Endothelial cell (in vitro differentiated cells): ENCODE data around the gene ZNF813. TPM values are rescaled to one million over a fixed set of nuclear protein-coding genes. Genes with fewer than 3 reads are reported as not detected.
"Not testable (repeated sequence)": the region's sequence is repeated elsewhere in the genome, so short reads cannot be mapped to it uniquely, and the experiment has no call there.

Experiments used
- DNase-seq: peaks from one replicate; pipeline ENCODE4 v3.0.0; 2021; ENCODE audit warnings: low spot score
- H3K27ac Mint-ChIP-seq: one replicate; pipeline ENCODE4 v1.8.0; 2021; ENCODE audit warnings: mixed read lengths, inconsistent platforms; ENCODE audit not compliant: unreplicated experiment
- H3K27me3 Mint-ChIP-seq: one replicate; pipeline ENCODE4 v1.8.0; 2021; ENCODE audit warnings: mild to moderate bottlenecking, moderate library complexity, mixed read lengths, inconsistent platforms; ENCODE audit not compliant: unreplicated experiment
- H3K36me3 Mint-ChIP-seq: one replicate; pipeline ENCODE4 v1.8.0; 2021; ENCODE audit warnings: mild to moderate bottlenecking, low read depth, mixed read lengths, inconsistent platforms; ENCODE audit not compliant: unreplicated experiment
- H3K4me1 Mint-ChIP-seq: one replicate; pipeline ENCODE4 v1.8.0; 2021; ENCODE audit warnings: mild to moderate bottlenecking, mixed read lengths, inconsistent platforms; ENCODE audit not compliant: unreplicated experiment
- H3K4me3 Mint-ChIP-seq: one replicate; pipeline ENCODE4 v1.8.0; 2021; ENCODE audit warnings: mild to moderate bottlenecking, mixed read lengths, inconsistent platforms; ENCODE audit not compliant: unreplicated experiment
- H3K9me3 Mint-ChIP-seq: one replicate; pipeline ENCODE4 v1.8.0; 2021; ENCODE audit warnings: mixed read lengths, inconsistent platforms; ENCODE audit not compliant: unreplicated experiment
- CTCF ChIP-seq: fragments of 200-600 bp; sonication (generic); IDR thresholded peaks from one replicate; pipeline ENCODE4 v1.5.0; 2021; ENCODE audit warnings: antibody characterized with exemption; ENCODE audit not compliant: unreplicated experiment
- total RNA-seq: library from RNA; stranded (reverse); fragmentation: NEBNext Ultra II Directional; extraction: Animal tissue kit (Norgen Biotek cat#: 25700); gene quantifications from one replicate; pipeline ENCODE4 v1.2.1, GENCODE V29; 2021; ENCODE audit not compliant: unreplicated experiment

ZNF813 gene
- total RNA-seq, 1 donor from 2014 or later = 29.9 TPM

- H3K4me3 Mint-ChIP-seq = no peak overlapping the region
- peaks cover 20% of the 10 kb centered on the region for H3K9me3 Mint-ChIP-seq
- DNase-seq = no peak
- peaks cover 30% of the 10 kb centered on the region for H3K36me3 Mint-ChIP-seq
- H3K4me1 Mint-ChIP-seq = peaks cover 9% of the 10 kb centered on the region
- H3K27ac Mint-ChIP-seq = no peak overlapping the region
- peaks cover 2% of the 10 kb centered on the region for H3K27me3 Mint-ChIP-seq
- no peak for TF ChIP-seq CTCF
These were observed 5.7 kb upstream of the ZNF813 start for GRCh38 chr19:53461866-53462265.

GRCh38 chr19:53462861-53463260 lies 4.7 kb upstream of the ZNF813 start:
- Mint-ChIP-seq H3K4me1 (peaks cover 9% of the 10 kb centered on the region), H3K4me3 (peak overlapping the region; percentile 3), H3K36me3 (peaks cover 22% of the 10 kb centered on the region), H3K27me3 (peaks cover 2% of the 10 kb centered on the region), H3K27ac (no peak overlapping the region), H3K9me3 (peaks cover 15% of the 10 kb centered on the region)
- no peak for DNase-seq
- no peak for TF ChIP-seq CTCF

GRCh38 chr19:53463263-53463662 lies 4.3 kb upstream of the ZNF813 start:
- DNase-seq = peak; percentile 26
- TF ChIP-seq CTCF = no peak
- Mint-ChIP-seq H3K9me3 (peaks cover 14% of the 10 kb centered on the region), H3K27me3 (peaks cover 5% of the 10 kb centered on the region), H3K4me1 (peaks cover 9% of the 10 kb centered on the region), H3K27ac (no peak overlapping the region), H3K4me3 (peak overlapping the region; percentile 2), H3K36me3 (peaks cover 18% of the 10 kb centered on the region)

GRCh38 chr19:53466726-53467484 lies 628 bp upstream of the ZNF813 start:
- no peak for TF ChIP-seq CTCF
- Mint-ChIP-seq H3K27me3 (peaks cover 11% of the 10 kb centered on the region), H3K27ac (peak overlapping the region; percentile 94), H3K4me1 (peaks cover 34% of the 10 kb centered on the region), H3K9me3 (peaks cover 13% of the 10 kb centered on the region), H3K4me3 (peak overlapping the region; percentile 97), H3K36me3 (peaks cover 15% of the 10 kb centered on the region)
- DNase-seq = no peak

- peaks cover 38% of the 10 kb centered on the region for H3K4me1 Mint-ChIP-seq
- H3K9me3 Mint-ChIP-seq, DNase-seq: not testable (repeated sequence)
- peaks cover 18% of the 10 kb centered on the region for H3K36me3 Mint-ChIP-seq
- H3K4me3 Mint-ChIP-seq = peak overlapping the region; percentile 97
- peaks cover 12% of the 10 kb centered on the region for H3K27me3 Mint-ChIP-seq
- peak overlapping the region; percentile 94 for H3K27ac Mint-ChIP-seq
These were observed 1.1 kb downstream of the ZNF813 start for GRCh38 chr19:53468628-53469027.
